Measurements from ENCODE around the gene P3H2.
A peak's percentile ranks its signal among the peaks of the same experiment; 100 is the strongest.
"Not testable (repeated sequence)": the region's sequence is repeated elsewhere in the genome, so short reads cannot be mapped to it uniquely, and the experiment has no call there.

P3H2 gene

GRCh38 chr3:189983612-189984011 is 137.1 kb downstream of the P3H2 start:
- DNase-seq (ENCODE audit: low read depth, low spot score): no peak

GRCh38 chr3:189982321-189982945 is 138.3 kb downstream of the P3H2 start:
- no peak for DNase-seq (ENCODE audit: low read depth, low spot score)

GRCh38 chr3:189981668-189982067 is 139.0 kb downstream of the P3H2 start:
- peak; percentile 39 for DNase-seq (ENCODE audit: low read depth, low spot score)

- DNase-seq (ENCODE audit: low read depth, low spot score): no peak
These were observed 141.9 kb downstream of the P3H2 start for GRCh38 chr3:189978753-189979152.

DNA sequence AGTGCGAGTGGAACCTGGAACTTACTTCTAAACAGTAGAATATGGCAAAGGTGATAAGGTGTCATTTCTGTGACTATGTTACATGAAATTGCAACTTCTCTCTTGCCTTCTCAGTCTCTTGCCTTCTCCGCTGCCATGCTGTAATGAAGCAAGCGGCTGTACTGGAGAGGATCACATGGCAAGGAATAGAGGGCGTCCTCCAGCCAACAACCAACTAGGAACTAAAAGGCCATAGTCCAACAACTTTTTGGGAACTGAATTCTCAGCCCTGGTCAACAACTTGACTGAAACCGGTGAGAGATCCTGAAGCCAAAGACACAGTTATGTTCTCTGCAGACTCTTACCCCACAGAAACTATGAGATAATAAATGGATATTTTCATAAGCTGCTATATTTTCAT is 143.5 kb downstream of the P3H2 start:
- DNase-seq (ENCODE audit: low read depth, low spot score): no peak

- no peak for DNase-seq (ENCODE audit: low read depth, low spot score)
These were observed 145.2 kb downstream of the P3H2 start for GRCh38 chr3:189975391-189975990.

DNA sequence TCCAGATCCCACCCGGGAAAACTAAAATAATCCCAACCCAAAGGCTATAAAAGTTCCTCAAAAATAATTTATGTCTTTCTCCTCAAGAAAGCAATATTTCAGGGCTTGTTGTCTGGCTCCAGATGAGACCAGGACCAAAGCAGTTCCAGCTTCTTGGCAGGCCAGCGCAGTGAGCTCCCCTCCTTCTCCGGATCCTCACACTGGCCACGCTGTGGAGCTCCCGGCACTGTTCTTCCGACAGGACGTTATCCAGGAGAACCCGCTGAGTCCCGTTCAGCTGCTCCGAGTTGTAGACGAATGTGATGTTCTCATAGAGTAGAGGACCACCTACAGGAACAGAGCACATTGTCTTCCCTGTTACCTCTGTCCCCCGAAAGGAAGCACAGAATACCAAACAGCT is 146.3 kb downstream of the P3H2 start:
- no peak for DNase-seq (ENCODE audit: low read depth, low spot score)

DNA sequence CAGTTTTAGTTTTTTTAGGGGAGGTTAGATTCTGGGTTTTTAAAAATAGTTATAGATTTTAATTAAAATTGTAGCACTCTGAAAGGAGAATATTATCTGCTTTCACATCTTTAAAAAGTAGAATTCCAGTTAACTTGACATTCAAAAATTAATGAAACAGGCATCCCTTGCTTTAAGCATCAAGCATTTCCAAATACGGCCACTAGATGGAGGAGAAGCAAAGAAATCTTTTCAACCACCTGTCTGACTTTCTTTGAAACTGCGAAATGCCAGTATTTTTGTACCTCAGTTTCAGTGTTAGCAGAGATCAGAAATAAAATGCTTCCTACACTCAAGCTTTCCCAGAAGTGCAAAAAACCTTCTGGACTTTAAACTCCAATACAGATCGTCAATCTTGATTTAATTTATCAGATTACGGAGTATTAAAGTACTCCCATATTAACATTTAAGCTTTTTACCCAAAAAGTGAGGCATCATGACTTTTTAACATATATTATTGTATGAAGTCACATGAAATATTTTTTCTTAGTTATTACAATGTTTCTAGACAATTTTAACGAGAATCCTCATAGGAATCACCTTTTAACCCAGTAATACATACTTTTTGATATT is 153.3 kb downstream of the P3H2 start:
- DNase-seq (ENCODE audit: low read depth, low spot score): peak; percentile 47

DNA sequence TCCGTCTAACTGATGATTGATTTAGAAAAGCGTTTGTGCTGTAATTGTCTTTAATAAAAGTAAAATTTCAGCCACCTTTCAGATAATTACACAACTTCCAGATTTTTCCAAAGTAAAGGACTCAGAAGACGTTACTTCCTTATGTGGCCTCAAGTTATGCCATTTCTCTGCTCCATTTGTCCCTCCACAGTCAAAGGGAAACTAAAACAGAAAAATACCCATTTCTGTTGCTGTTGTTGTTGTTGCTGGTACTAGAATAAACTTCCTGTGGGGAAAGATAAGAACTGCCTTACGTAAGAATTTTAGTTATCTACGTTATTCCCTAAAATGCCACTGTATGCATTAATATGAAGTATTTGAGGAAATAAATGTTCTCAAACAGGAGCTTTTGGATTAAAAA is 153.9 kb downstream of the P3H2 start:
- DNase-seq (ENCODE audit: low read depth, low spot score): no peak

GRCh38 chr3:189964623-189965332 is 155.9 kb downstream of the P3H2 start:
- no peak for DNase-seq (ENCODE audit: low read depth, low spot score)

GRCh38 chr3:189962466-189962865 is 158.2 kb downstream of the P3H2 start:
- DNase-seq (ENCODE audit: low read depth, low spot score): no peak

DNA sequence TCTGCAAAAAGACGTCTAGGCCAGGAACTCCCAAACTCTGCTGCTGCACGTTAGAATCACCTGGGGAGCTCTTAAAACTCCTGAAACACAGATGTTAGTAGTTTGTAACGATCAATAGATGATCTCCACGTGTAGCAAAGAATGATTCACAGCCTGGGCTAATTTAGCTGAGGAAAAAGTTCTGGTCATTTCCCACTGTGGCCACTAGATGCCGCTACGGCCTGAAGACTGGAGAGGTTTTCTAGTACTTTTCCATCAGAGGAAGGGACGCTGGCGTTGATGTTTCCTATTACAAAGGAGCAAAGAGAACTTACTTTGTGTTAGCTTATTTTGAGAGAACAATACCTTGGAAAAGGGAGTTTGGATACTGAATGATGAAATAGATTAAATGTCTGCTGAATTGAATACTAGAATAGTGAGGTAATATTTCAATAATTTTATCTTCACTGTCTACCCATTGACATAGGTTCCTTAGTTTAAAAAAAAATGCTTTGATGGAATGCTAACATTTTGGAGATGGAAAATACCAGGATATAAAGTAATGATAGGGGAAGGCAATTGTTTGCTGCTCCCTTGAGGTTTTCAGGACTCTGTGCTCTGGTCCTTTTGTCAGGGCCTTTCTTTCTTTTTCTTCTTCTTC is 159.1 kb downstream of the P3H2 start:
- DNase-seq (ENCODE audit: low read depth, low spot score): peak; percentile 65

DNA sequence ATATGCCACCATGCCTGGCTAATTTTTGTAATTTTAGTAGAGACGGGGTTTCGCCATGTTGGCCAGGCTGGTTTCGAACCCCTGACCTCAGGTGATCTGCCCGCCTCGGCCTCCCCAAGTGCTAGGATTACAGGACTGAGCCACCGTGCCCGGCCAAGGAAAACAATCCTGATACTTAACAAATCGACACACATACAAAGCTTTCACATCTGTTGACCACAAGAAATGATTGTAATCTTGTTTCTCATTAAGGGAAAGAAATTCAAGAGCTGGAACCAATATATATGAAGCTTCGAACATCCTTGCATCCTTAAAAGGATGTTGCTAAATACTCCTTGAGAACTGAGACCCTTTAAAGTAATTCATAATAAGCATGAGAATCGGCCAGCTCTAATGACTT is 159.6 kb downstream of the P3H2 start:
- not testable (repeated sequence) for DNase-seq (ENCODE audit: low read depth, low spot score)

- no peak for DNase-seq (ENCODE audit: low read depth, low spot score)
These were observed 165.7 kb downstream of the P3H2 start for GRCh38 chr3:189954733-189955665.

DNA sequence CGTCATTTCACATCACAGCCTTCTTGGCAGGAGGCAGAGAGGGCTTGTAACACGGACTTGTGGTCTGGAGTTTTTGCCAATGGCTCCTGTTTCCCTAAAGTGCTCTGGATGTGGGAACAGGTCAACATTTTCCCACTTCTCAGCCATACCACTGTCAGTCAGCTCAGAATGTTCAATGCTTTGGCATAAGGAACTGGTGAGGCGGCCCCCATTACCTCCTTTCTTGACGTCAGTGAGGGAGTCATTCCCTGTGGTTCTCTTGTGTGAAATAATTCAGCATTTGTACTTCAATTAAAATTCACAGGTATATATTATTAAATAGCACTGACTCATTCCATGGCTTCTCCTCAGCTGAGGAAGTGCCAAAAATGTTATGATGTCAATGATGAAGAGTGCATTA is 167.1 kb downstream of the P3H2 start:
- no peak for DNase-seq (ENCODE audit: low read depth, low spot score)

GRCh38 chr3:189952272-189952671 is 168.4 kb downstream of the P3H2 start:
- DNase-seq (ENCODE audit: low read depth, low spot score): no peak

DNA sequence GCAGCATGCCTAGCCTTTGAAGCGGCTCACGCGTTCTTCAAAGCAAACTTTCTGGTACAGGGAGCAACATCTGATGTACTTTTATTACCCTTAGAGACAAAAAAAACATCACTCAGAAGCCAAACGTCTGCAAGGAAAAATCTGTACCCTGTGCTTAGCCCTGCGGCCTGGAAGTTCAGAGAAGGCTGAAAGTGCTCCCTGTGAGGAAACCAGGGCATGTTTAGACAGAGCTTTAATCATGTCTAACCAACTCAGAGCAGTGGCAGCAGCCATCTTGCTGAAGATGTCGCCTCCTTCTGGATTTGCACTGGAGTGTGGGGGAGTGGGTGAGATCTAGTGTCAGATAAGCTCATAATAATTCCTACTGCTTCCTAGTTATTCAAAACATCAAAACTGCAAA is 170.4 kb downstream of the P3H2 start:
- DNase-seq (ENCODE audit: low read depth, low spot score): no peak

- no peak for DNase-seq (ENCODE audit: low read depth, low spot score)
These were observed 171.1 kb downstream of the P3H2 start for GRCh38 chr3:189949580-189949979.

DNA sequence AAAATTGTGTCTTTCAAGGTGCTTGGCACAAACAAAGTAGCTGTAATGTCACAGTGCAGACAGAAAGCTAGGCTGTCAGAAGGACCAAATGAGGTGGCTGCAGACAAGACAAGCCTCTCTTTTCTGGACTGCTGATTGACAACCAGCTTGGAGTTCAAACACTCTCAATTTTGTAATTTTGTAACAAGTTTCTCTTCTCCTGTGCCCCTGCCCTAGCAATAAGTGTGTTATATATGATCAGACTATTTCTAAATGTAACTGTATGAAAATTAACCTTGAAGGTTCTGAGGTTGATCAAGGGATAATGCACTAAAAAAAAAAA is 172.0 kb downstream of the P3H2 start:
- no peak for DNase-seq (ENCODE audit: low read depth, low spot score)

- peak; percentile 17 for DNase-seq (ENCODE audit: low read depth, low spot score)
These were observed 172.6 kb downstream of the P3H2 start for GRCh38 chr3:189947948-189948723.

Measured in smooth muscle cell of the brain vasculature (primary cell).